SK-N-SH (cell line): ENCODE data around the gene OAF.

Experiments used
- JUND ChIP-seq: IDR thresholded peaks from 2 replicates; pipeline ENCODE4 v1.4.0; 2012
- RXRA ChIP-seq: IDR thresholded peaks from 2 replicates; pipeline ENCODE4 v1.4.0; 2012; ENCODE audit warnings: low read depth, mild to moderate bottlenecking, borderline replicate concordance

GRCh38 chr11:120236169-120237107, 25.6 kb downstream of the OAF start:
- TF ChIP-seq JUND (no peak), RXRA (no peak)
